GM21528 (cell line): Measurements from ENCODE around the gene IL17RD.

Experiments used
- ATAC-seq: cut with Tn5 transposase; IDR thresholded peaks from one replicate; pipeline ENCODE4 v1.9.1; 2021; ENCODE audit warnings: mild to moderate bottlenecking, moderate library complexity; ENCODE audit not compliant: unreplicated experiment, low FRiP score

The IL17RD gene

DNA sequence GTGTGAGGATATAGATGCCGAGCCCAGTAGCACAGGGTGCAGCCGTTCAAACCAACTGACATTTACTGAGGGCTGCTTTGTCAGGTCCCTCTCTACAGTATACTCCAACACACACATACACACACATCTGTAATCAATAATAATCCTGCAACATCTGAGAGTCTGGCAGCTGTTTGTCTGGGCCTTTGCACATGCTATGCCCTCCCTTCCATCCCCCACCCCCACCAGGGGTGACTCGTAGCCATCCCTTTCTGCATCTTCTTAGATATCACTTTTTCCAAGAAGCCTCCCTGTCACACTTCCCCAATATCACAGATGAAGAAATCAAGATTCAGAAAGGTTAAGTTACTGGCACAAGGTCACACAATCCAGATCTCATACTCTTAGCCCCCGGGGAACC is 91.0 kb downstream of the IL17RD start:
- ATAC-seq, result no peak

DNA sequence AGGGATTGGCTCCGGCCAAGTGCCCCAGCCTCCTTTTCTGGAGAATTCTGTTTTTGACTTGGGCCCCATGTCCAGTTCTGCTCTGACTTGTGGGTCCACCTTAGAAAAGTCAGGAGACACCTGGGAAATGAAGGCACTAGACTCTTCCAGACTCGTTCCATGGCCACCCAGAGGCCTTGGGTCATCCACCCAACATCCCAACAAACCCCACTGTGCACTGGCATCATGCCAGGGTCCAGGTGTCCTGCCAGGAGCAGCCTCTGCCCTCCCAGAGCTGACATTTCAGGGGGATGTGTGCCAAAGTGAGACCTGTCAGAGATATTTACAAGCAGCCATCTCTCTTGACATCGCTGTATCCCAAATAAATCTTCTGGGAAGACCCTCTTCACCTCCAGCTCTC is 91.5 kb downstream of the IL17RD start:
- ATAC-seq, result no peak

DNA sequence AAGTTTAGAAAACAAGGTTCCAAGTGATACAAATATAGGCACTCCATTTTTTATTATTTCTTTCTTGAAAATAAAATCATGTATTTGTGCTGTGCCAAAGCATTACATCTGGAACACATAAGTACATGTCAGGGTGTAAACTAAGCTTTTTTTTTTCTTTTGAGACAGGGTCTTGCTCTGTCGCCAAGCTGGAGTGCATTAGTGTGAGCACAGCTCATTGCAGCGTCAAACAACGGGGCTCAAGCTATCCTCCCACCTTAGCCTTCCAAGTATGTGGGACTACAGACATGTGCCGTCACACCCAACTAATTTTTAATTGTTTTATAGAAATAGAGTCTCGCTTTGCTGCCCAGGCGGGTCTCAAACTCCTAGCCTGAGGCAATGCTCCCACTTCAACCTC is 95.7 kb downstream of the IL17RD start:
- ATAC-seq, result no peak

DNA sequence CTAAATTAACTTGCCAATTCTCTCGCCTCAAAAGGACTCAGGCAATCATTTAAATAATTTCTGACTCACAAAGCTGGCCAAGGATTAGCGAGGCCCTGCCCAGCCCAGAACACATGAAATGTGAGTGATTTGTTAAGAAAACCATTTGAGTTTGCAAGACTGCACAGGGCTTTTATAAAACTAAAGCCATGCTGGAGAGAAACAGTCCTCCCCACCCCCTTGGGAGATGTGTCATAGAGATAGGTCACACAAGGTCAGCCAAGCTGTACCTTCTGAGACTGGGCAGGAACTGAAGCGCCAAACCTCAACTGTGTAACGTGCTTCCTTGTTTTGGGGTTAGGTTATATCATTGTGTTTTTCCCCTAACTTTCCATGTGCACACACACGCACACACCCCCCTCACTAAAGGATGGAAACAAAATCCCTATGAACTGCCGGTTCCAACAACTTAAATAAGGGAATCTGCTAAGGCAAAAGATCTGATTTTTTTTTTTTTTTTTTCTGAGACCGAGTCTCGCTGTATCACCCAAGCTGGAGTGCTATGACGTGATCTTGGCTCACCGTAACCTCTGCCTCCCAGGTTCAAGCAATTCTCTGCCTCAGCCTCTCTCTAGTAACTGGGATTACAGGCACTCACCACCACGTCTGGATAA is 96.6 kb downstream of the IL17RD start:
- ATAC-seq, result peak; percentile 97

- no peak for ATAC-seq
These were observed 98.7 kb downstream of the IL17RD start for GRCh38 chr3:57066471-57066870.

DNA sequence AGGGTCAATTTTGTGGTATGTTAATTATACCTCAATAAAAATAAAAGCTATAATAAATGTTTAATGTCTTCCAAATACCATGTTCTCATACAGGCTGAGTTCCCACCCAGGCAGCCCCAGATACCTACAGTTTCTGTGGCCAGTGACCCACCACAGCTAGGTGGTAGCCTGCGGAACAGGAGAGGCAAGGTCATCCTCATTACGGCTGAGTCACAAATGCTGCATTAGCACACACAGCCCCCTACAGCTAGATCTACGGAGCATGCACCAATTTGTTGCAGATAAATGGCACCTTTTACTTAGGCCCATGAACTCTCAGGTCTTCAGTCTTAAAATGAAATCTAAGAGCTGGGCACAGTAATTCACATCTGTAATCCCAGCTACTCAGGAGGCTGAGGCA is 99.6 kb downstream of the IL17RD start:
- ATAC-seq, result no peak

- no peak for ATAC-seq
These were observed 100.6 kb downstream of the IL17RD start for GRCh38 chr3:57064572-57064971.

- ATAC-seq, result no peak
These were observed 101.2 kb downstream of the IL17RD start for GRCh38 chr3:57064001-57064400.

GRCh38 chr3:57063032-57063431 is 102.1 kb downstream of the IL17RD start:
- no peak for ATAC-seq

GRCh38 chr3:57062101-57062631 is 103.0 kb downstream of the IL17RD start:
- no peak for ATAC-seq

GRCh38 chr3:57061556-57061955 is 103.6 kb downstream of the IL17RD start:
- ATAC-seq, result no peak

- ATAC-seq, result no peak
These were observed 104.9 kb downstream of the IL17RD start, which contains the start of gene SPATA12 for GRCh38 chr3:57060089-57060821. Gene SPATA12 (plus strand): TSS chr3:57060664. CDS start chr3:57073695, 13,031 bp downstream.

- ATAC-seq, result no peak
These were observed 105.7 kb downstream of the IL17RD start for GRCh38 chr3:57059411-57059810.

GRCh38 chr3:57057351-57057750 is 107.8 kb downstream of the IL17RD start:
- no peak for ATAC-seq

GRCh38 chr3:57053122-57053521 is 112.0 kb downstream of the IL17RD start:
- ATAC-seq, result no peak

DNA sequence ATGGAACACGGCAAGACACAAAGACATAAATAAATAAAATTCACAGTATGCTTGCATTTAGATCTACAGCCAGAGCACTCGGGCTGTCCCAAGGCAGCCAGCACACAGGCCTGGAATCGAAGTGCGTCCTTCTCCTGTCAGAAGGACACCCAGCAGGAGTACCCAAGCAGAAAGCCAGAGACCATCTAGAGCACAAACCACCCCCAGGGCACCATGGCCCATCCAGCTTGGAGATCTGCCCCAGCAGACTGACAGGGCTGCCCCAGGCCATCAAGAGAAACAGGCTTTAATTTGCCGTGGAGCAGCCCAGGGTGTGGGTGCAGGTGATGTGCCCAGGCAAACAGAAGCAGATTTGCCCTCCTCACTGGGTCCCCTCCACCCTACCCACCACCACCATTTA is 112.5 kb downstream of the IL17RD start:
- no peak for ATAC-seq

DNA sequence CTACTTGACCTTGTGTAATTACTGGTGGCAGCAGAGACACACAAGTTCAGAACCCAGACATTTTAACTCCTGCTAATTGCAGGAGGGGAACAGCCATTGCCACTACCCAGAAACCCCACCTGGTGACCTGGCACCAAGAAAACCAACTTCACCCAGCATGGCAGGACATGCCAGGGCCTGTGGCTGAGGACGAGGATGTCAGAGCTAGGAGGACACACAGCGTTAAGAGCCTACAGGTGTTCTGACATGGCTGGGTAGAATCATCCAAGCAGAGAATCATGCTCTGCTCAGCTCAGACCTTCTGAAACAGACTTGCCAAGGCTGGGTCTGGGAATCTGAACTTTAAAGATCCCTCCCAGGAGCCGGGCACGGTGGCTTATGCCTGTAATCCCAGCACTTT is 116.4 kb downstream of the IL17RD start:
- ATAC-seq, result no peak

DNA sequence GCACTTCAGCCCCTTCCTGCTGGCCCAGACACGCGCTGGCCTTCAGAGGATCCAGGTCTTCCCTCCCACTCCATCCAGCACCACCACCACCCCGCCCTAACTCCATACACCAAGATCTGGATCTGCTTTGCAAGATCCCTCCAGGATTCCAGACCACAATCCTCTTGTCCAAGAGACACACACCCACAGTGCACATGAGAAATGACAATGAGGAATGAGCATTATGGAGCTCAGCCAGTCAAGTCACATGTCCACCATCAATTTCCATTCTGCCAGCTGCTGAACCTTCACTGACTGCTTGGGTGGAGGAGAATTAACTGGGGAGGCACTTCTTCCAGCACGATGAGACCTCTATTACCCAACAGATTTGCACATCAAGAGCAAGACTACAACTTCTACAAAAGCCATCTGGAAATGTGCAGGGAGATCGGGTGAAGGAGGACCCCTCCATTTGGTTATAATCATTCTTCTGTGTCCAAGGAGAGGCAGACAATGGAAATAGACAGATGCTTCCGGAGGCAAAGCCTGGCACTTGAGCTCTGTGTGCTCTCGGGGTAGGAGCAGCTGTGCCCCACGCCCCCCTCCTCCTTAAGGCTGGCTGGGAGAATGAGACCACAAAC is 117.0 kb downstream of the IL17RD start:
- no peak for ATAC-seq

GRCh38 chr3:57046101-57046765 is 118.9 kb downstream of the IL17RD start:
- ATAC-seq, result no peak

DNA sequence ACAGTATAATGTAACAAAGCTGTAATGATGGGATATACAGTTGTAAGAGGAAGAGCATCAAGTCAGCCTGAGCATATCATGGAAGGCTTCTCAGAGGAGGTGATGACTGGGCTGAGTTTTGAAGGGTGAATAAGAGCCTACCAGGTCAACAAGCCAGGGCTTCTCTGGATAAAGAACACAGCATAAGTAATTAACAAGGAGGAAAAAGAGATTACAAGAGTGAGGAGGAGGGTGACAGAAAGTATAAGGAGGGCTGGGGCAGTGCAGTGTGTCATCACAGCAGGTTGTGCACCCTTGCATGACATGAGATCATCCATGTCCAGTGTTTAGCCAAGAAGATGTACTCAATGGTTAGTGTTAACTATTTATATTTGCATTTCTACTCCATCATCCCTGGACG is 121.6 kb downstream of the IL17RD start:
- no peak for ATAC-seq

- ATAC-seq, result no peak
These were observed 123.5 kb downstream of the IL17RD start for GRCh38 chr3:57041674-57042073.
